ENCODE measurements around the gene C1QL2.

C1QL2 gene

GRCh38 chr2:119201815-119202214 is 43.3 kb upstream of the C1QL2 start:
- TF ChIP-seq ZFX (IDR thresholded peaks at IDR 0.05; ENCODE audit: borderline replicate concordance) (no peak), CTCF (IDR thresholded peaks at IDR 0.05) (no peak)
- H3K27ac ChIP-seq, result no peak overlapping the region

GRCh38 chr2:119198240-119198840 is 39.8 kb upstream of the C1QL2 start:
- no peak overlapping the region for H3K27ac ChIP-seq

GRCh38 chr2:119197529-119198239 is 39.1 kb upstream of the C1QL2 start:
- no peak overlapping the region for H3K27ac ChIP-seq
- TF ChIP-seq ZFX (IDR thresholded peaks at IDR 0.05; ENCODE audit: borderline replicate concordance) (no peak), CTCF (IDR thresholded peaks at IDR 0.05) (no peak)

More at GRCh38 chr2:119198240-119198840, 39.8 kb upstream of the C1QL2 start:
- no peak for TF ChIP-seq ZFX (IDR thresholded peaks at IDR 0.05; ENCODE audit: borderline replicate concordance)
- TF ChIP-seq CTCF (IDR thresholded peaks at IDR 0.05), result no peak

- H3K27ac ChIP-seq, result no peak overlapping the region
- TF ChIP-seq ZFX (IDR thresholded peaks at IDR 0.05; ENCODE audit: borderline replicate concordance) (no peak), CTCF (IDR thresholded peaks at IDR 0.05) (no peak)
Observed at GRCh38 chr2:119197126-119197405, 38.5 kb upstream of the C1QL2 start.

GRCh38 chr2:119196301-119197125 is 38.0 kb upstream of the C1QL2 start:
- TF ChIP-seq ZFX (IDR thresholded peaks at IDR 0.05; ENCODE audit: borderline replicate concordance), result no peak
- TF ChIP-seq CTCF (IDR thresholded peaks at IDR 0.05), result no peak
- H3K27ac ChIP-seq, result no peak overlapping the region

GRCh38 chr2:119195887-119196286 is 37.3 kb upstream of the C1QL2 start:
- TF ChIP-seq ZFX (IDR thresholded peaks at IDR 0.05; ENCODE audit: borderline replicate concordance) (no peak), CTCF (IDR thresholded peaks at IDR 0.05) (no peak)
- no peak overlapping the region for H3K27ac ChIP-seq

- H3K27ac ChIP-seq, result no peak overlapping the region
- no peak for TF ChIP-seq CTCF (IDR thresholded peaks at IDR 0.05)
- no peak for TF ChIP-seq ZFX (IDR thresholded peaks at IDR 0.05; ENCODE audit: borderline replicate concordance)
Observed at GRCh38 chr2:119195001-119195400, 36.5 kb upstream of the C1QL2 start.

Data from 22Rv1 (cell line).